HG03175 (cell line): ENCODE data around the gene PIGS.
A peak's percentile ranks its signal among the peaks of the same experiment; 100 is the strongest.

Experiments
- ATAC-seq: cut with Tn5 transposase; IDR thresholded peaks from one replicate; pipeline ENCODE4 v1.9.1; 2021; ENCODE audit warnings: mild to moderate bottlenecking, moderate library complexity; ENCODE audit not compliant: unreplicated experiment

The PIGS gene

DNA sequence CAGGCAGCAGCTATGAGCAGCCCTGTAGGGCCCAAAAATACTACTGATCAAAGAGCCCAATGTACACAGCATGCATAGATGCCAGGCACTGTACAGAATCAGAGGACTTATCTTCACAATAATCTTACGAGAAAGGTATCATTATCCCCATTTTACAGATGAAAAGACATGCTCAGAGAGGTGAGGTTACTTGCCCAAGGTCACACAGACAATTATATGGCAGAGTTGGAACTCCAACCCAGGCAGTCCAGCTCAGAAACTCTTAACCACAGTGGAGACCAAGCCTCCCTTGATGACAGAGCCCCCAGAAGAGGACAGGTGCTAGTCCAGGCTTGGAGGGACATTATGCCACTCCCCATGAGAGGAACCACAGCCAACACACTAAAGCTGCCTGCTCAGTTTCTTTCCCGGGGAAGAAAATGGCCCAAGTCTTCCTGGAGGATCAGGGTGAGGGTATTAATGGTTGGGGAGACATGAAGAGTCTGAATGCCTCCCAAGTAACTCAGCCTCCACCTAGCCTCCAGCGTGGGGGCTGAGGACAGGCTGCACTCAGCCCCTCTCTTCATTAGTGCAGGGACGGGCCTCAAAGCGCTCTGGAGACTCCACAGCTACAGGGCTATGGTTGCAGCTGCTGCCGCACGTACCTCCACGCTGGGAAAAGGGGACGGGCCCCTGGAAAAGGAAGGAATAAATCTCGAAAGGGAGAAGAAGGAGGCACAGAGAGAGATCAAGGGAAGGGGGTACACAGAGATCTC lies 19.7 kb downstream of the PIGS start:
- ATAC-seq: no peak

DNA sequence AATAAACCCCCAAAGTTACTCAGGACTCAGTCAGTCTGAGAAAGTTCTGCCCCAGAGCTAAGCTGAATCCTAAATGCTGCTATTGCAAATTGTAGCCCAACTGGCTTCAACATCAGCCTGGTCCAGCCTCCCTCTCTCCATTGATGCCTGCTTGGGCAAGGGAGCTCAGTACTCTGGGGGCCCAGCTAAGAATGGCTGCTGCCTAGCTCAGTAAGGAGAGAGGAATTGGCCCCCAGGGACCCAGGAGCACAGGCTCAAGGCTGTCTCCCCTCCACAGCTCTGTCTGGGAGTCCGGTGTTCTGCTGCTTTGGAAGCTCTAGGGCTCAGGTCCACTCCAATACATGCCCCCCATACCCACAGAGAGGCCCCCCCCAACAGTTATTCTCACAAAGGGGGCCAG lies 20.5 kb downstream of the PIGS start:
- ATAC-seq: no peak

GRCh38 chr17:28549236-28550132 lies 21.8 kb downstream of the PIGS start:
- no peak for ATAC-seq

DNA sequence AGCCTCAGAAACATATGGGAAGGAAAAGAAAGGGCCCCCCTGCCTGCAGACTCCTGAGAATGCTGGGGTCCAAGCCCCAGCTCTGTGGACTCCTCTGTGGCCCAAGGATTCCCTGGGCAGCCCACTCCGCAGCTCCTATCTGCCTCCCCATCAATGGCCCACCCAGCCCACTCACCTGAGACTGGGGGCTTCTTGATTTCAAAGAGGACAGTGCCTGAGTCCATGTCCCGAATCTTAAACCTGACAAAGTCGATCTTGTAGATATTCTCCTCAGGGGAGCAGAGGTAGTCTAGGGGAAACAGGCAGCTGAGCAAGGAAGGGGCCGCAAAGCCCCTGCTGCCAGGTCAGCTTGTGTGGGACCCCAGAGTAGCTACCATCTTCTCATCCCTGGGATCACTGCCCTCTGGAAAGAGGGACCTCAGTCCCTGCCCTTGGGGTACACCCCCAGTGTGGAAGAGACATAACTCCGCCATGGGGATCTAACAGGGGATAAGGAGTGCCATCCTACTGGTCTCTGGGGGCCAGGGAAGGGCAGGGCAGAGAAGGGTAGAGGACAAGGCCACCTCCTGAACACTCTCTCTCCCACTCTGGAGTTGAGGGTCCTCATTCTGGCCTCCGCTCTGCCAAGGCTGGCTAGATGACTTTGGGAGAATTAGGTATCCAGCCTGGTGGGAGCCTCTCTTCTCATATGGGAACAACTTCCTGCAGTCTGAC lies 22.8 kb downstream of the PIGS start:
- ATAC-seq: no peak

DNA sequence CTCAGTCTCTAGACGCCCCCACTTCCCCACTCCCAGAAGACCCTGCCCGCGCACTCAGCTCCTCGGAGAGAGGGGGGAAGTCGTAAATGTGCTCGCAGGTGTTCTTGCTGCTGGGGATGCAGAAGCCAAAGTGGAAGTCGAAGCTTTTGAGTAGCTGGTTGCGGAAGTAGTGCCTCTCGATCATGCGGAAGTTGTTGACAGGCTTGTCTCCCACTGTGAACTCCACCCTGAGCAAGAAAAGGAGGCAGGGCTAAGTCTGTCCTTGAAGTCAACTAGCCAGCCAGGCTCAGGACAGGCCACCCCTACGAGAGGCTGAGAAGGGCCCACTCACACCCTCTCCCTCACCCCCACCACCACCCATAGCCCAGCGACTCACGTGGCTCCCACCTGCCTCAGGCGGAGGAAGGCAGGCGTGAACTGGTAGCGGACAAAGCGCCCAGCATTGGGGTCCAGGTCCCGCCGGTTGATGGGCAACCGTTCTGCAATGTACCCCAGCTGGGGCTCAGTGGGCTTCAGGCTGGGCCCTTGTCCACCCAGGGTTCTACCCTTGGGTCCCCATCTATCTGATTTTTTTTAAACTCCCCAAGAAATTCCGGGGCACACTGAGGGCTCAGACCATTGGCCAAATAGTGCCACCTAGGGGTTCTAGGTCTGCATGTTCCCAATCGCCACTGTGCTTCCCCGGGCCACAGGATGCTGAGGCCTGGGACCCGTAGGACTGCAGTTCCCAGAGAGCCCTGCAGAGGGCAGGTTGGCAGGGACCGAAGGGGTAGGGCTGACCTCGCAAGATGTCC lies 23.5 kb downstream of the PIGS start:
- peak; percentile 51 for ATAC-seq

DNA sequence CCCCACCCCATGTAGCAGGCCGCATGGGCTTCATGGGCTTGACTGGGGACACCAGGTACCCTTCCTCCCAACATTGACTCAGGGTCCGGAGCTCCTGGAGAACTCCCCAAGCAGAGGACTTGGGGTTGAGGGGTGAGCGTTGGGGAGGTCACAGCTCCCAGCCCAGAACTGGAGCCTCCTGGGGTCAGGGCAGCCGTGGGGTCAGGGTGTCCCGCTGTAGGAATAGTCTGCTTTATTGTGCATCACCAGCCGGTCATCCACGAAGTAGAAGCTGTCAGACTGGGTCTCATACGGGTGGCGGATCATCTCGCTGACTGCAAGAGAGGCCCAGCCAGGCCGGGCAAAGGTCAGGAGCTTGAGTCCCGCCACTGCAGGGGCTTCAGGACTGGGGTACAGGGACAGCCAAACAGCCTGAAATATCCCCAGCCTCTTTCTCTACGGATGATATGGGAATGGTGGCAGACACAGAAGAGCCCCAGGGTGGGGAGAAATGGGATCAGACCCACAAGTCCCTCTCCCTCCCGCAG lies 24.2 kb downstream of the PIGS start:
- no peak for ATAC-seq

GRCh38 chr17:28545787-28546415 lies 25.4 kb downstream of the PIGS start:
- no peak for ATAC-seq

GRCh38 chr17:28545141-28545503 lies 26.2 kb downstream of the PIGS start:
- no peak for ATAC-seq

DNA sequence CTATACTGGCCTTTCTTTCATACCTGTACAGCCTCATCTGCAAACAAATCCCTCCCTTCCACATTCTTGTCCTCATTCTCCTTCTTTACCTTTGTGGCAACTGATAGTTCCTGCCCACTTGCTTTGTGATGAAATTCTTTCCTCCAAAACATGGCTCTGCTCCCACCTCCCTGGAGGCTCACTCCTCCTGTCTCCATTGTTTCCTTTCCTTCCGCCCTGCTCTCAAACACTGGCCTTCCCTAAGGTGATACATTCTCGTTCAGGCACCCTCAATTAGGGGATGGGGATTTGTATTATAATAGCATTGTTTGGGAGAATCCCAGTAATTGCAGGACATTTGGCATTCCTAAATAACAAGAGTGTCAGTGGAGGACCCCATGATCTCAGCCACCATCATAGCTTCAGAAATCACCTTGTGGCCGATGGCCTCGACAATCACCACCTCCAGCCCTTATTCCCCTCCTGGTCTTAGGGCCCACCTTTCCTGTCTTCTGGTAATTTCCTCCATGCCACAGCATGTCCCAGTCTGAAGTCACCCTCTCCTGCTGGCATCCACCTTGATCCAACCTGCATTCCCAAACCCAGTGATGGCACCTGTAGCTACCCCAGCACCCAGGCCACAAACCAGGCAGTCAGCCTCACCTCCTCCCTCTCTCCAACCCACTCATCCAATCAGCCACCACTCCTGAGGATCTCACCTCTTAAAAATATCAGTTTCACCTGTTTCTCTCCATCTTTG lies 26.8 kb downstream of the PIGS start:
- ATAC-seq: no peak

DNA sequence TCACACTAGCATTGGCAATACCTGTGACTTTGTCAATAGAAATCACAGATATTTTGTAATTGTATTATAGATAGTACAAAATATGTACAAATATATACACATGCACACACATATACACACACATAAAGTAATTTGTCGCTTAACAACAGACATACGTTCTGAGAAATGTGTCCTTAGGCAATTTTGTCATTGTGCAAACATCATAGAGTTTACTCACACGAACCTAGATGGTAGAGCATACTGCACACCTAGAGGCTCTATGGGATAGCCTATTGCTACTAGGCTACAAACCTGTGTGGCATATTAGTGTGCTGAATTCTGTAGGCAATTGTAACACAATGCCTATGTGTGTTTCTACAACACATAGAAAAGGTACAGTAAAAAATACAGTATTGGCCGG lies 29.9 kb downstream of the PIGS start:
- ATAC-seq: no peak

GRCh38 chr17:28540231-28540630 lies 31.1 kb downstream of the PIGS start:
- ATAC-seq: no peak

GRCh38 chr17:28538296-28538895 lies 32.9 kb downstream of the PIGS start:
- no peak for ATAC-seq

- ATAC-seq: no peak
These were observed 34.1 kb downstream of the PIGS start for GRCh38 chr17:28537219-28537610.

DNA sequence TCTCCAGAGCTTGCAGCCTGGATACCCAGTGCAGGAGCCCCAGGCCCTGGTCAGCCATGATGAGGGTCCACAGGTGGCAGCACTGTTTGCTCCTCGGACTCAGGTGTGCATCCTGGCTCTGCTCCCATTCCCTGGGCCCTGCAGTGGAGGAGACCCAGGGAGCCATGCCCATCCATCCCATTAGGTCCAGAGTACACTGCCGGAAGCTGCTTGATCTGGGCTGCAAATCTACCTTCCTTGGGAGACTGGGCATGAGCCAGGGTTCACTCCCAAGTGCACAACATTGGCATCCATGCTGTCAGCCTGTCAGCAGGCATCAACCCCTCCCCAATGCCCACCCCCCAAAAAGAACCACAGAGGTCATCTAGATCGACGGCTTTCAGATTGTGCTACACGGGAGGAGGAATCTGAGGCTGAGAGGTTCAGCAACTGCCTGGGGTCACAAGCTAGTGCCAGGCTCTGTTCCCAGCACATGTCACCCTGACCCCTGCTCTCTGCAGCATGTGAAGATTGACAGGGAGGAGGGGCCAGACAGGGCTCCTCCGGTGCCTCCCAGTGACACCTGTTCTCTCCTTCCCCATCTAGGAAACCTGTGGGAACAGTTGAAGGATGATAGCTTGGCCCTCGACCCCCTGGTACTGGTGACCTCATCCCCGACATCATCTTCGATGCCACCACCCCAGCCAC lies 34.6 kb downstream of the PIGS start:
- no peak for ATAC-seq

DNA sequence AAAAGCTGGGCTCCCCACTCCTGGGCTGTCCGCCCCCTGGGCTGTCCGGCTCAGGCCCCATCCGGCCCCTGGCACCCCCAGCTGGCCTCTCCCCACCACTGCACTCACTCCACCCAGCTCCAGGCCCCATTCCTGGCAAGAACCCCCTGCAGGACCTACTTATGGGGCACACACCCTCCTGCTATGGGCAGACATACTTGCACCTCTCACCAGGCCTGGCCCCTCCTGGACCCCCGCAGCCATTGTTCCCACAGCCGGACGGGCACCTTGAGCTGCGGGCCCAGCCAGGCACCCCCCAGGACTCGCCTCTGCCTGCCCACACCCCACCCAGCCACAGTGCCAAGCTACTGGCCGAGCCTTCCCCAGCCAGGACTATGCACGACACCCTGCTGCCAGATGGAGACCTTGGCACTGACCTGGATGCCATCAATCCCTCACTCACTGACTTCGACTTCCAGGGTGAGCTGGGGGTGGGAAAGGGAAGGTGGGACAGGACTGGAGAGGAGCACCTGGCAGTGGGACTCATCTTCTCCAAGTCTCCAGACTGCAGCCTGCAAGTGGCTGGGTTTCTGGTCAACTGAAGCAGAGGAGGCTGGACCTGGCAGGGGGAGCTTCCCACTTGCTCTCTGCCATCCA lies 36.5 kb downstream of the PIGS start:
- no peak for ATAC-seq

DNA sequence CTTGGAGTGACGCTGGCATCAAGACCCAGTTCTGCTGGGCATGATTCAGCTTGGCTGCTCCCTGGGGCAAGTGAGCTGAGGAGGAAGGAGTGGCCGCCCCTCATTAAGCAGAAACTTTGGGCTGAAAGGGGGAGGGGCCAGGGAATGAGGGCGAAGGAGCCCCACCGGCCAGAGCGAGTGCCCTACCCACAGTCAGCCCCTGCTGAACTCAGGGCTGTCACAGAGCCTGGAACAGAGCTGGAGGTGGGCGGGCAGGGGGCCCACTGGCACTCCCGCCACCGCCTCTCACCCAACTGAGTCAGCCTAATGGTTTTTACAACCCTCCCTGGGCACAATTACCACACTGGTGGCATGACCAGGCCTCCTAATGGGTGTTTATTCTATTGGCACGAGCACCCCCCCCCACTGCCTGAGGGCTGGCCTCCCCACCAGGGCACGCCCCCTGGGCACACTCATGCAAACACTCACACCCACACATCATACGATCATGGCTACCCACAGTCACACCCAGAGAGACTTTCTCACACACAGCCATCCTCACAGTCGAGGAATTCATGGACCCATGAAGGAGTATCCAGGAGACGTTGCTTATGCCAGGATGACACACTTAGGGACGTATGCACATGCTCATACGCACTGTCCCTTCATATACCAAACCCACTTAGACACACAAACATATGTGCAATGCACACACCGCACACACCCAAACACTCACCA lies 38.1 kb downstream of the PIGS start:
- no peak for ATAC-seq
